Stimulated activated memory B cell treated with anti-CD40 and anti-IgM and Interleukin-4, amounts not matched to agents 10 μg/mL and 1 μg/mL and 100 μg/mL, for 72 hours (primary cell): ENCODE data around the gene THSD7A.
A peak's percentile ranks its signal among the peaks of the same experiment; 100 is the strongest.

ENCODE experiments used
- ATAC-seq: fragments of 150-1000 bp; cut with Tn5 transposase; 2 replicates; pipeline ENCODE4 v1.10.0; 2021
- H3K27ac Mint-ChIP-seq: one replicate; pipeline ENCODE4 v1.8.0; 2022; ENCODE audit warnings: mild to moderate bottlenecking, mixed read lengths
- H3K27me3 Mint-ChIP-seq: one replicate; pipeline ENCODE4 v1.8.0; 2022; ENCODE audit warnings: mixed read lengths
- H3K36me3 Mint-ChIP-seq: one replicate; pipeline ENCODE4 v1.8.0; 2022; ENCODE audit warnings: mixed read lengths
- H3K4me1 Mint-ChIP-seq: one replicate; pipeline ENCODE4 v1.8.0; 2022; ENCODE audit warnings: mixed read lengths
- H3K4me3 Mint-ChIP-seq: one replicate; pipeline ENCODE4 v1.8.0; 2022; ENCODE audit warnings: mild to moderate bottlenecking, moderate library complexity, mixed read lengths
- H3K9me3 Mint-ChIP-seq: one replicate; pipeline ENCODE4 v1.8.0; 2022; ENCODE audit warnings: mixed read lengths

THSD7A gene

DNA sequence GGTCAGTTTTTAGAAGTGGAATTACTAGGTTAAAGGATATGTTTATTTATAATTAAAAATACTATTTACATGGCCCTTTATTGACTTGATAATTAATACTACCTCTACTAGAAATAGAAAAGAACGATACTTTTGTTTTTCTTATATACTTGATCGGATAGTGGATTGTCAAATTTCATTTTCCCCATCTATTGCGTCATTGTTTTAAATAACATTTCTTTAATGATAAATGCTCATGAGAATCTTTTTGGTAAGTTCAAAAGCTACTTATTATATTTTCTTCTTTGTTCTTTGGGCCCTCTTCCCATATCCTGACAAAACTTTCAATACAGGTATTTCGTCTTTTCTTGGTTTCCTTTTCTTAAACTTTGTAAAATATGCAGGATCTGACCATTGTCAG is 465.9 kb downstream of the THSD7A start:
- Mint-ChIP-seq H3K27me3 (no peaks in the 10 kb centered on the region), H3K27ac (no peak overlapping the region), H3K9me3 (no peaks in the 10 kb centered on the region), H3K4me3 (no peak overlapping the region), H3K36me3 (no peaks in the 10 kb centered on the region), H3K4me1 (no peaks in the 10 kb centered on the region)
- ATAC-seq, result no peak

- no peaks in the 10 kb centered on the region for H3K9me3 Mint-ChIP-seq
- no peak overlapping the region for H3K27ac Mint-ChIP-seq
- no peak for ATAC-seq
- H3K4me1 Mint-ChIP-seq, result no peaks in the 10 kb centered on the region
- no peaks in the 10 kb centered on the region for H3K36me3 Mint-ChIP-seq
- peaks cover 3% of the 10 kb centered on the region for H3K27me3 Mint-ChIP-seq
- H3K4me3 Mint-ChIP-seq, result no peak overlapping the region
Measured at GRCh38 chr7:11358637-11359036, 473.4 kb downstream of the THSD7A start.

DNA sequence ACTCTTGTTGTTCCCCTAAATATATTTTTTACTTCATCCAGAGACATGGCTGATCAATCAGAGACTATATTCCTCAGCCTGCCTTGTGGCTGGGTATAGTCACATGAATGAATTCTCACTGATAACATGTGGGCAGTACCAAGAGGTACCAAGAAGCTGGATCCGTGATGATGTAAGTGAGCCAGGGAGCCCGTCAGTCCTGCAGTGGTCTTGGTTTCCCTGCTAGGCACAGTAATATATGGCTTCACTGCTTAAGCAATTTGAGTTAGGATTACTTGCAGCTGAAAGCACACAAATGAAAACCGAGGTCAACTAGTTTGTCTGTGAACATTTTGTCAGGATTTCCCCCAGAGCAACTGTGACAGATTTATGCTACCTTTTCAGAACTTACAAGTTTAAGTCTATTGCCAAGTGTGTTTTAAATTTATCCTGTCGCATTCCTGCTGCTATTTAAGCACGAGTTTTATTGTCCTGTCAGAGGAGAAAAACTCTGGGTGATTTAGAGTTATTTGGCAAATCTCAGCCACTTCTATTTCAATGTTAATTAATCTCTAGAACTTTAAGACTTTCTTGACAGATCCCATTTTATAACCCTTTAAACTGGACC is 476.5 kb downstream of the THSD7A start:
- Mint-ChIP-seq H3K9me3 (peaks cover 2% of the 10 kb centered on the region), H3K27ac (no peak overlapping the region), H3K4me1 (no peaks in the 10 kb centered on the region), H3K36me3 (no peaks in the 10 kb centered on the region), H3K27me3 (peaks cover 24% of the 10 kb centered on the region), H3K4me3 (no peak overlapping the region)
- ATAC-seq, result no peak

GRCh38 chr7:11346302-11346701 is 485.7 kb downstream of the THSD7A start:
- Mint-ChIP-seq H3K36me3 (no peaks in the 10 kb centered on the region), H3K27me3 (peaks cover 5% of the 10 kb centered on the region)
- ATAC-seq, result no peak

DNA sequence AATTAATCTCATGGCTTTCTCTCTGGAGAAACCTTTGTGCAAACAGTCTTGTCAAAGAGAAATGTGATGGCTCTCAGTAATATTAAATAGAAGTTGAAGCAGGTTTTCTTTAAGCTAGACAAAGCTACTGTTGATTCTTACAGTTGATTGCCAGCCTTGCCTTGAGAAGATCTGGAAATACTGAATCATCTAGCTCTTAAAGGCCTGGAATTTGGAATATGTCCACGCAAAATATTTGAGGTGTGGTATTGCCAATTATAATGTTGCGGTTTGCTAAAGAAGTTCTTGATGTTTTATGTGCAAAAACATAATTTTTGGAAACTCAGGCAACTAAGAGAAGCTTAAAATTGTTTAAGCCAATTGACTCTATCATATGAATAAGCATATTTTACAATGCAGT is 486.4 kb downstream of the THSD7A start:
- Mint-ChIP-seq H3K4me1 (no peaks in the 10 kb centered on the region), H3K9me3 (peaks cover 2% of the 10 kb centered on the region), H3K4me3 (no peak overlapping the region), H3K27ac (no peak overlapping the region), H3K36me3 (no peaks in the 10 kb centered on the region), H3K27me3 (no peaks in the 10 kb centered on the region)
- no peak for ATAC-seq

More at GRCh38 chr7:11346302-11346701, 485.7 kb downstream of the THSD7A start:
- Mint-ChIP-seq H3K4me1 (no peaks in the 10 kb centered on the region), H3K4me3 (no peak overlapping the region), H3K9me3 (peaks cover 3% of the 10 kb centered on the region), H3K27ac (no peak overlapping the region)

DNA sequence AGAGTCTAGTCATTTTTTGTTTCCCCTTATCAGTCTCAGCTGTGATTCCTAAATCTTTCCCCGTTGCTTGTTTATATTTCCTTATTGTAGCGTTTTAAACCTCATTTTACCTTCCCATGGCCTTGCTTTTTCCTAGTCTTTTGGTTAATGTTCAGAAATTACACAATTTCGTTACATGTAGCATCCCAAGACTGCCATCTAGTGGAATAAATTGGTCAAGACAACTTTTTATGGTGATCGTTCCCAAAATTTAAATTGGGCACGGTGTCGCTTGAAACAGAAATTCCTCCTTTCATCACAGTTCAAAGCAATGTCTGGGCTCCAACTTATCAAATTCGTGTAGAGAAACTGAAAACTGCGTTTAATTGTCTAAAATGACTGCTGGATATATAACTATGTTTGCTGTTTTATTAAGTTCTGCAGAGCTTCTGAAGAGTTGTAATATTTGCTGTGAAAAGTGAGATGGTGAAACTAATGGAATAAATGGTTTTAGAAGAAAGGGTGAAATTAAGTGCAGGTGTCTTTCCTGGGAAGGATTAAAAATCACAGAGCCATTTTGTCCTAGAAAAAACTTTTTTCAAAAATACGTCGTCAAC is 488.1 kb downstream of the THSD7A start:
- Mint-ChIP-seq H3K4me1 (no peaks in the 10 kb centered on the region), H3K27ac (no peak overlapping the region), H3K27me3 (no peaks in the 10 kb centered on the region), H3K4me3 (no peak overlapping the region), H3K9me3 (no peaks in the 10 kb centered on the region), H3K36me3 (no peaks in the 10 kb centered on the region)
- ATAC-seq, result no peak

DNA sequence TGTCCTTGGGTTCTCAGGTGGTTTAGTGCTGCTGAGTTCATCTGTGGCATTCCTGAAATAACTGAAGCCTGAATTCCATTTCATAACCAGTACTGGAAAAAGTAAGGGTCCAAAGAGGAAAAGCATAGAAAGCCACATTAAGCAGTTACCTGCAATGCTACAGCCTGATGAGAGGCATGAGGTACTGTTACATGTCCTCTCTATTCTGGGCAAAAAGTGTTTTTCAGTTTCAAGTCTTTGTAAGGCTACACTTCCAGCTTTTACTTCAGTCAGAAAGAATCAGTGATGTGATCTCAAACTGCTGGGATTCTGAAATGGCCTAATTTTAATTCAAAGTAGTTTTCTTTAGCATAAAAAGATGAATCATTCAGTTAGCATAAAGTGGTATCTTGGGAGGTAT is 488.9 kb downstream of the THSD7A start:
- ATAC-seq, result no peak
- no peaks in the 10 kb centered on the region for H3K4me1 Mint-ChIP-seq
- no peak overlapping the region for H3K4me3 Mint-ChIP-seq
- H3K36me3 Mint-ChIP-seq, result no peaks in the 10 kb centered on the region
- no peaks in the 10 kb centered on the region for H3K27me3 Mint-ChIP-seq
- no peak overlapping the region for H3K27ac Mint-ChIP-seq
- H3K9me3 Mint-ChIP-seq, result no peaks in the 10 kb centered on the region

DNA sequence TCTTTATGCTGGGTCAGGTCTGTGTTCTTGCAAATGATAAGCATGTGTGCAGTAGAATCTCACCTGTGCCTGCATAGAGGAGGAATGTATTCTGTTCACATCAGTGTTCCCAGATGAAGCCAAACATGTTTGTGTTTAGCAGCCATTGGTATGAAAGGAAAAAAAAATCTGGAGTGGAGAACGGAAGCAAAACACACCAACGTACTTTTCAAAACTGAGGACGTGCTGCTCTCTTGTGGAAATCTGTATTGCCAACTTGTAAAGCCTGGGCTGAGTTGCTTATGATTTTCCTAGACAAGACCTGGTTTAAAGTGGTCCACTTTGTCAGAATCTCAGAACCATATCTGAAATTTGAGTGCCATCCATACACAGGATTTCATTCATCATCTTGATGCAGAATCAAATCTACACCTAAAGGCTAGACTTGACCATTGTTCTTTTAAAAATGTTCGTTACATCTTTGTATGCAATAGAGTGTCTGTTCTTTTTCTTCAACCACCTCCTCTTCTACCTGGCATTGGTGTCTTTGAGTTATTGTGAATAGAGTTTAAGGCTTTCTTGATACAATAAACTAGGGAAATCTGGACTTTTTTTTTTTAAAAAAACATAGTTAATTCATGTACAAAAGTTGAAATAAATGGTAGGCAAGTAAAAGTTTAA is 490.6 kb downstream of the THSD7A start:
- no peaks in the 10 kb centered on the region for H3K27me3 Mint-ChIP-seq

GRCh38 chr7:11336432-11336831 is 495.6 kb downstream of the THSD7A start:
- Mint-ChIP-seq H3K4me3 (no peak overlapping the region), H3K4me1 (no peaks in the 10 kb centered on the region), H3K27ac (no peak overlapping the region), H3K36me3 (no peaks in the 10 kb centered on the region), H3K27me3 (peaks cover 11% of the 10 kb centered on the region), H3K9me3 (no peaks in the 10 kb centered on the region)
- no peak for ATAC-seq

More for the DNA sequence above, 490.6 kb downstream of the THSD7A start:
- H3K4me3 Mint-ChIP-seq, result no peak overlapping the region
- H3K9me3 Mint-ChIP-seq, result no peaks in the 10 kb centered on the region
- no peaks in the 10 kb centered on the region for H3K4me1 Mint-ChIP-seq
- no peaks in the 10 kb centered on the region for H3K36me3 Mint-ChIP-seq
- no peak overlapping the region for H3K27ac Mint-ChIP-seq
- no peak for ATAC-seq

GRCh38 chr7:11335947-11336346 is 496.1 kb downstream of the THSD7A start:
- no peak for ATAC-seq
- H3K27ac Mint-ChIP-seq, result no peak overlapping the region
- no peaks in the 10 kb centered on the region for H3K36me3 Mint-ChIP-seq
- H3K4me3 Mint-ChIP-seq, result no peak overlapping the region
- H3K4me1 Mint-ChIP-seq, result no peaks in the 10 kb centered on the region
- H3K9me3 Mint-ChIP-seq, result no peaks in the 10 kb centered on the region
- H3K27me3 Mint-ChIP-seq, result peaks cover 11% of the 10 kb centered on the region

- H3K4me1 Mint-ChIP-seq, result no peaks in the 10 kb centered on the region
- peaks cover 11% of the 10 kb centered on the region for H3K27me3 Mint-ChIP-seq
- H3K9me3 Mint-ChIP-seq, result no peaks in the 10 kb centered on the region
- no peak overlapping the region for H3K27ac Mint-ChIP-seq
- H3K36me3 Mint-ChIP-seq, result no peaks in the 10 kb centered on the region
- ATAC-seq, result peak; percentile 69
- no peak overlapping the region for H3K4me3 Mint-ChIP-seq
Measured at GRCh38 chr7:11332865-11333228, 499.2 kb downstream of the THSD7A start.

- no peaks in the 10 kb centered on the region for H3K36me3 Mint-ChIP-seq
- H3K4me1 Mint-ChIP-seq, result no peaks in the 10 kb centered on the region
- H3K27me3 Mint-ChIP-seq, result peaks cover 11% of the 10 kb centered on the region
- no peaks in the 10 kb centered on the region for H3K9me3 Mint-ChIP-seq
- peak; percentile 80 for ATAC-seq
- H3K4me3 Mint-ChIP-seq, result no peak overlapping the region
- no peak overlapping the region for H3K27ac Mint-ChIP-seq
Measured at GRCh38 chr7:11332186-11332864, 499.7 kb downstream of the THSD7A start.

GRCh38 chr7:11331128-11332102 is 500.6 kb downstream of the THSD7A start:
- Mint-ChIP-seq H3K27ac (no peak overlapping the region), H3K4me3 (no peak overlapping the region), H3K27me3 (peaks cover 11% of the 10 kb centered on the region), H3K36me3 (no peaks in the 10 kb centered on the region), H3K9me3 (no peaks in the 10 kb centered on the region), H3K4me1 (no peaks in the 10 kb centered on the region)
- no peak for ATAC-seq

GRCh38 chr7:11330717-11331116 is 501.3 kb downstream of the THSD7A start:
- no peaks in the 10 kb centered on the region for H3K36me3 Mint-ChIP-seq
- no peak for ATAC-seq
- peaks cover 11% of the 10 kb centered on the region for H3K27me3 Mint-ChIP-seq
- H3K9me3 Mint-ChIP-seq, result no peaks in the 10 kb centered on the region
- H3K4me1 Mint-ChIP-seq, result no peaks in the 10 kb centered on the region
- no peak overlapping the region for H3K4me3 Mint-ChIP-seq
- H3K27ac Mint-ChIP-seq, result no peak overlapping the region

DNA sequence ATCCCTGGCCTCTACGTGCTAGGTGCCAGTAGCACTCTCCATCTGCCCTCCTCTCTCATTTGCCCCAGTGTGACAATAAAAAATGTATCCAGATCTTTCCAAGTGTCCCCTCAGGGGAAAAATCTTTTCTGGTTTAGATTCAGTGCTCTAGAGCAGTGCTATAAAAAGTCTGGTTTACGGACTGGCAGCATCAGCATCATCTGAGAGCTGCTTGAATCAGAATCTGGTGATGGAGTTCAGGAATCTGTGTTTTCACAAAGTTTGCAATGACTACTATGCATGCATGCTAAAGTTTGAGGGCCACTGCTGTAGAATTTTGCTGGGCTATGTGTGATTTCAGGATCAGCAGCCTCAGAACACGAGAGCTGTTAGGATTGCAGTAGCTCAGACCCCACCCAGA is 501.8 kb downstream of the THSD7A start:
- no peaks in the 10 kb centered on the region for H3K4me1 Mint-ChIP-seq
- ATAC-seq, result no peak
- no peaks in the 10 kb centered on the region for H3K9me3 Mint-ChIP-seq
- no peak overlapping the region for H3K27ac Mint-ChIP-seq
- peaks cover 11% of the 10 kb centered on the region for H3K27me3 Mint-ChIP-seq
- no peaks in the 10 kb centered on the region for H3K36me3 Mint-ChIP-seq
- no peak overlapping the region for H3K4me3 Mint-ChIP-seq
